Neural cell (in vitro differentiated cells): Measurements from ENCODE around the gene KRT27.

Experiments used
- EP300 ChIP-seq: fragments of 450-650 bp; conservative IDR thresholded peaks from 2 replicates; pipeline ENCODE4 v1.6.1; 2014; ENCODE audit warnings: antibody characterized with exemption, mild to moderate bottlenecking, moderate library complexity; ENCODE audit not compliant: poor library complexity, severe bottlenecking
- EZH2 ChIP-seq: fragments of 200-600, 300-800 bp; shearing (Covaris generic), sonication (generic); IDR thresholded peaks from 2 replicates; pipeline ENCODE4 v1.6.1; 2014; ENCODE audit warnings: antibody characterized with exemption, low read length, borderline replicate concordance, mild to moderate bottlenecking; ENCODE audit not compliant: insufficient read depth, poor library complexity, severe bottlenecking
- POLR2AphosphoS5 ChIP-seq: IDR thresholded peaks from 2 replicates; pipeline ENCODE4 v1.6.1; 2012
- RAD21 ChIP-seq: fragments of 450-650 bp; conservative IDR thresholded peaks from 2 replicates; pipeline ENCODE4 v1.6.1; 2014; ENCODE audit warnings: antibody characterized with exemption, mild to moderate bottlenecking, moderate library complexity
- SMC3 ChIP-seq: fragments of 450-650 bp; conservative IDR thresholded peaks from 2 replicates; pipeline ENCODE4 v1.6.1; 2014; ENCODE audit warnings: antibody characterized with exemption, mild to moderate bottlenecking, moderate library complexity; ENCODE audit not compliant: poor library complexity
- TF ChIP-seq, protein P1 (sequence below): fragments of 450-650 bp; IDR thresholded peaks from 2 replicates; pipeline ENCODE4 v1.5.1; 2014; ENCODE audit warnings: antibody characterized with exemption, mild to moderate bottlenecking, moderate library complexity; ENCODE audit not compliant: poor library complexity, severe bottlenecking
- TF ChIP-seq, protein P2 (sequence below): IDR thresholded peaks from 2 replicates; pipeline ENCODE4 v1.6.1; 2012; ENCODE audit warnings: borderline replicate concordance

DNA sequence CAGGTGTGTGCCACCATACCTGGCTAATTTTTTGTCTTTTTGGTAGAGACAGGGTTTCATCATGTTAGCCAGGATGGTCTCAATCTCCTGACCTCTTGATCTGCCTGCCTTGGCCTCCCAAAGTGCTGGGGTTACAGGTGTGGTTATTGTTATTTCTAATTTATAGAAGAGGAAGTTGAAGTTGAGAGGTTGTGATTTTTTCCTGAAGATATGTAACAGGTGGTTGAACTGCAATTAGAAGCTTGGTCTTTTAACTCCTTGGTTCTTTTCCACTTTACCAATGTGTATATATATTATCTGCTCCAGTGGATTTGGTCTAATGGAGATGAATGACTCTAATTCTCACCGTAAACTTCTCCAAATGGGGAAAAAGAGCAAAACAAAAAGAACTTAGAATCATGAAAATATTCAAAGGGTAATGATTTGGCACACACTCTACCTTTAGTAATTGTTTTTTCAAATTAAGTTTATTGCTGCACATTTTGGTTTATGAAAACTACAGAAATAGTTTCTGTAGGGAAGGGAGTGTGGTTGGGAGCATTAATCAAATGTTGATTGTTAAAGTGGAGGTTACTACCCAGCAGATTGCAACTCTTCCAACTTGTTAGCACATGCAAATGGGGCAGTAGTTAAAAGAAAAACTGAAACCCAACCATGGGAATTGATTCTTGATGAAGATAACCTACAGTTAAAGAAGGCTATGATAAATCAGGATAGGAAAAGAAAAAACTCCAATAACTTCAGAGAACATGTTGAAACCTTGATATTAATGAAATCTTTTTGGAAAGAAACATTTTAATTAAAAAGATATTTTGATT, 41.9 kb upstream of the KRT27 start:
- TF ChIP-seq EZH2 = no peak
- TF ChIP-seq, protein P1, sequence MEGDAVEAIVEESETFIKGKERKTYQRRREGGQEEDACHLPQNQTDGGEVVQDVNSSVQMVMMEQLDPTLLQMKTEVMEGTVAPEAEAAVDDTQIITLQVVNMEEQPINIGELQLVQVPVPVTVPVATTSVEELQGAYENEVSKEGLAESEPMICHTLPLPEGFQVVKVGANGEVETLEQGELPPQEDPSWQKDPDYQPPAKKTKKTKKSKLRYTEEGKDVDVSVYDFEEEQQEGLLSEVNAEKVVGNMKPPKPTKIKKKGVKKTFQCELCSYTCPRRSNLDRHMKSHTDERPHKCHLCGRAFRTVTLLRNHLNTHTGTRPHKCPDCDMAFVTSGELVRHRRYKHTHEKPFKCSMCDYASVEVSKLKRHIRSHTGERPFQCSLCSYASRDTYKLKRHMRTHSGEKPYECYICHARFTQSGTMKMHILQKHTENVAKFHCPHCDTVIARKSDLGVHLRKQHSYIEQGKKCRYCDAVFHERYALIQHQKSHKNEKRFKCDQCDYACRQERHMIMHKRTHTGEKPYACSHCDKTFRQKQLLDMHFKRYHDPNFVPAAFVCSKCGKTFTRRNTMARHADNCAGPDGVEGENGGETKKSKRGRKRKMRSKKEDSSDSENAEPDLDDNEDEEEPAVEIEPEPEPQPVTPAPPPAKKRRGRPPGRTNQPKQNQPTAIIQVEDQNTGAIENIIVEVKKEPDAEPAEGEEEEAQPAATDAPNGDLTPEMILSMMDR = no peak
- TF ChIP-seq EP300 = no peak
- TF ChIP-seq, protein P2, sequence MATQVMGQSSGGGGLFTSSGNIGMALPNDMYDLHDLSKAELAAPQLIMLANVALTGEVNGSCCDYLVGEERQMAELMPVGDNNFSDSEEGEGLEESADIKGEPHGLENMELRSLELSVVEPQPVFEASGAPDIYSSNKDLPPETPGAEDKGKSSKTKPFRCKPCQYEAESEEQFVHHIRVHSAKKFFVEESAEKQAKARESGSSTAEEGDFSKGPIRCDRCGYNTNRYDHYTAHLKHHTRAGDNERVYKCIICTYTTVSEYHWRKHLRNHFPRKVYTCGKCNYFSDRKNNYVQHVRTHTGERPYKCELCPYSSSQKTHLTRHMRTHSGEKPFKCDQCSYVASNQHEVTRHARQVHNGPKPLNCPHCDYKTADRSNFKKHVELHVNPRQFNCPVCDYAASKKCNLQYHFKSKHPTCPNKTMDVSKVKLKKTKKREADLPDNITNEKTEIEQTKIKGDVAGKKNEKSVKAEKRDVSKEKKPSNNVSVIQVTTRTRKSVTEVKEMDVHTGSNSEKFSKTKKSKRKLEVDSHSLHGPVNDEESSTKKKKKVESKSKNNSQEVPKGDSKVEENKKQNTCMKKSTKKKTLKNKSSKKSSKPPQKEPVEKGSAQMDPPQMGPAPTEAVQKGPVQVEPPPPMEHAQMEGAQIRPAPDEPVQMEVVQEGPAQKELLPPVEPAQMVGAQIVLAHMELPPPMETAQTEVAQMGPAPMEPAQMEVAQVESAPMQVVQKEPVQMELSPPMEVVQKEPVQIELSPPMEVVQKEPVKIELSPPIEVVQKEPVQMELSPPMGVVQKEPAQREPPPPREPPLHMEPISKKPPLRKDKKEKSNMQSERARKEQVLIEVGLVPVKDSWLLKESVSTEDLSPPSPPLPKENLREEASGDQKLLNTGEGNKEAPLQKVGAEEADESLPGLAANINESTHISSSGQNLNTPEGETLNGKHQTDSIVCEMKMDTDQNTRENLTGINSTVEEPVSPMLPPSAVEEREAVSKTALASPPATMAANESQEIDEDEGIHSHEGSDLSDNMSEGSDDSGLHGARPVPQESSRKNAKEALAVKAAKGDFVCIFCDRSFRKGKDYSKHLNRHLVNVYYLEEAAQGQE = no peak
- TF ChIP-seq POLR2AphosphoS5 = no peak
- no peak for TF ChIP-seq SMC3
- TF ChIP-seq RAD21 = no peak
